Mammary epithelial cell (primary cell): ENCODE results near the gene TSHZ3.

Experiments used
- EZH2 ChIP-seq: IDR thresholded peaks from 2 replicates; pipeline ENCODE4 v1.6.1; 2012; ENCODE audit warnings: low read length, inconsistent platforms, borderline replicate concordance
- TF ChIP-seq, protein P1 (sequence below), 2 donors: IDR thresholded peaks in 1 of 2; conservative IDR thresholded peaks in 1 of 2; 2 replicates each; pipeline ENCODE4 v1.5.1; 2011 to 2012; ENCODE audit warnings: inconsistent platforms in 2 of 2, low read length in 2 of 2, mild to moderate bottlenecking in 2 of 2, control low read depth in 1 of 2, low read depth in 1 of 2; ENCODE audit not compliant: insufficient read depth in 1 of 2; ENCODE audit errors: extremely low read depth in 1 of 2

DNA sequence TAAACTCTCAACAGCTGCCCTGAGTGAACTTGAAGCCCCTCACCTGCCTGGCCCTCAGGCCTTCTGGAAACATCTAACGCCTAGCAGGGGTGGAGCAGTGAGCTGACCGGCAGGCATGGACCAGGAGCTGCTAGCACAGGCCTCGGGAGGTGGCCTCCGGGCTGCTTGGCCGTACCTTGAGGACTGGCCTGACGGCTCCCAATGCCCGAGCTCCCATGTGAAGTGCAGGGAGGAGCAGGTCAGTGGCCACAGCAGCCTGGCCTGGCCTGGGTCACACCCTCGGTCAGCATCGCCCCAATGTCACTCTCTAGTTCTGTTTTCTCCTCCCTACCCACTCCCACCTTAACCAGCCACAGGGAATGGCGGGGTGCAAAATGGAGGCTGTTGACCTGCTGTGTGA is 19.0 kb downstream of the TSHZ3 start:
- TF ChIP-seq EZH2 = no peak
- TF ChIP-seq, protein P1, sequence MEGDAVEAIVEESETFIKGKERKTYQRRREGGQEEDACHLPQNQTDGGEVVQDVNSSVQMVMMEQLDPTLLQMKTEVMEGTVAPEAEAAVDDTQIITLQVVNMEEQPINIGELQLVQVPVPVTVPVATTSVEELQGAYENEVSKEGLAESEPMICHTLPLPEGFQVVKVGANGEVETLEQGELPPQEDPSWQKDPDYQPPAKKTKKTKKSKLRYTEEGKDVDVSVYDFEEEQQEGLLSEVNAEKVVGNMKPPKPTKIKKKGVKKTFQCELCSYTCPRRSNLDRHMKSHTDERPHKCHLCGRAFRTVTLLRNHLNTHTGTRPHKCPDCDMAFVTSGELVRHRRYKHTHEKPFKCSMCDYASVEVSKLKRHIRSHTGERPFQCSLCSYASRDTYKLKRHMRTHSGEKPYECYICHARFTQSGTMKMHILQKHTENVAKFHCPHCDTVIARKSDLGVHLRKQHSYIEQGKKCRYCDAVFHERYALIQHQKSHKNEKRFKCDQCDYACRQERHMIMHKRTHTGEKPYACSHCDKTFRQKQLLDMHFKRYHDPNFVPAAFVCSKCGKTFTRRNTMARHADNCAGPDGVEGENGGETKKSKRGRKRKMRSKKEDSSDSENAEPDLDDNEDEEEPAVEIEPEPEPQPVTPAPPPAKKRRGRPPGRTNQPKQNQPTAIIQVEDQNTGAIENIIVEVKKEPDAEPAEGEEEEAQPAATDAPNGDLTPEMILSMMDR (conservative IDR thresholded peaks at IDR 0.05 in 1 of 2, IDR thresholded peaks at IDR 0.05 in 1 of 2; ENCODE audit: extremely low read depth in 1 of 2, insufficient read depth in 1 of 2, low read depth in 1 of 2, low read length in 2 of 2) = no peak
